Mesenchymal stem cell (in vitro differentiated cells and primary cell): ENCODE data around the gene SLC6A17. TPM values are rescaled to one million over a fixed set of nuclear protein-coding genes. Genes with fewer than 3 reads are reported as not detected.

Source experiments
- DNase-seq: peaks from one replicate; pipeline ENCODE4 v3.0.0-alpha.2; 2013
- H2AFZ ChIP-seq: one replicate; pipeline ENCODE4 v1.6.1; 2013; ENCODE audit warnings: low read depth, mild to moderate bottlenecking, control low read depth, inconsistent platforms, low read length, moderate library complexity
- H2AK5ac ChIP-seq: 2 replicates; pipeline ENCODE4 v1.6.1; 2013; ENCODE audit warnings: low read length, moderate library complexity, mild to moderate bottlenecking, inconsistent platforms; ENCODE audit not compliant: severe bottlenecking
- H2BK120ac ChIP-seq: one replicate; pipeline ENCODE4 v1.6.1; 2013; ENCODE audit warnings: low read depth, mild to moderate bottlenecking, inconsistent platforms, low read length, moderate library complexity
- H2BK12ac ChIP-seq, 2 experiments: one replicate each; pipeline ENCODE4 v1.6.1; 2013; ENCODE audit warnings: inconsistent platforms in 2 of 2, low read length in 2 of 2, mild to moderate bottlenecking in 2 of 2, moderate library complexity in 2 of 2, control low read depth in 1 of 2
- H2BK15ac ChIP-seq: one replicate; pipeline ENCODE4 v1.6.1; 2013; ENCODE audit warnings: mild to moderate bottlenecking, low read depth, inconsistent platforms; ENCODE audit not compliant: poor library complexity, severe bottlenecking
- H2BK5ac ChIP-seq: 2 replicates; pipeline ENCODE4 v1.6.1; 2013; ENCODE audit warnings: low read depth, mild to moderate bottlenecking, low read length, control low read depth, inconsistent platforms; ENCODE audit not compliant: poor library complexity, severe bottlenecking
- H3K14ac ChIP-seq, 2 experiments: one replicate each; pipeline ENCODE4 v1.6.1; 2013; ENCODE audit warnings: inconsistent platforms in 2 of 2, low read length in 2 of 2, control low read depth in 1 of 2, mild to moderate bottlenecking in 1 of 2, moderate library complexity in 1 of 2
- H3K18ac ChIP-seq, 2 experiments: one replicate each; pipeline ENCODE4 v1.6.1; 2013; ENCODE audit warnings: inconsistent platforms in 2 of 2, low read length in 2 of 2, control low read depth in 1 of 2, low read depth in 1 of 2, mild to moderate bottlenecking in 1 of 2
- H3K23ac ChIP-seq, 2 experiments: one replicate each; pipeline ENCODE4 v1.6.1; 2013; ENCODE audit warnings: inconsistent platforms in 2 of 2, low read length in 2 of 2, mild to moderate bottlenecking in 2 of 2, moderate library complexity in 2 of 2, control low read depth in 1 of 2
- H3K27ac ChIP-seq: 2 replicates; pipeline ENCODE4 v1.5.1; 2013; ENCODE audit warnings: mild to moderate bottlenecking, moderate library complexity, low read length, control low read depth, inconsistent platforms; ENCODE audit not compliant: poor library complexity, severe bottlenecking
- H3K27me3 ChIP-seq, 2 experiments: 2 replicates each; pipeline versions ENCODE4 v1.6.1 to v1.7.0; 2013; ENCODE audit warnings: low read length in 2 of 2, mild to moderate bottlenecking in 2 of 2, moderate library complexity in 2 of 2, control low read depth in 1 of 2, inconsistent platforms in 1 of 2; ENCODE audit not compliant: control insufficient read depth in 1 of 2, insufficient read depth in 1 of 2
- H3K36me3 ChIP-seq, 2 experiments: 2 replicates each; pipeline versions ENCODE4 v1.6.1 to v1.7.0; 2013; ENCODE audit warnings: low read length in 2 of 2, control low read depth in 1 of 2, inconsistent platforms in 1 of 2, low read depth in 1 of 2, mild to moderate bottlenecking in 1 of 2; ENCODE audit not compliant: insufficient read depth in 2 of 2, control insufficient read depth in 1 of 2
- H3K4ac ChIP-seq, 2 experiments: one replicate each; pipeline ENCODE4 v1.6.1; 2013; ENCODE audit warnings: inconsistent platforms in 2 of 2, low read length in 2 of 2, mild to moderate bottlenecking in 2 of 2, moderate library complexity in 2 of 2, control low read depth in 1 of 2, low read depth in 1 of 2
- H3K4me1 ChIP-seq: 2 replicates; pipeline ENCODE4 v1.6.1; 2013; ENCODE audit warnings: low read depth, low read length, control low read depth; ENCODE audit not compliant: control insufficient read depth, insufficient read depth
- H3K4me2 ChIP-seq: 2 replicates; pipeline ENCODE4 v1.6.1; 2013; ENCODE audit warnings: low read length, mild to moderate bottlenecking, inconsistent platforms; ENCODE audit not compliant: poor library complexity, severe bottlenecking
- H3K4me3 ChIP-seq, 2 experiments: 2 replicates each; pipeline versions ENCODE4 v1.5.1 to v1.7.0; 2013; ENCODE audit warnings: low read length in 2 of 2, mild to moderate bottlenecking in 2 of 2, control low read depth in 1 of 2, low read depth in 1 of 2; ENCODE audit not compliant: insufficient read depth in 1 of 2
- H3K79me1 ChIP-seq: replicated peaks from 2 replicates; pipeline ENCODE4 v1.6.1; 2013; ENCODE audit warnings: mild to moderate bottlenecking, control low read depth, low read length, inconsistent platforms; ENCODE audit not compliant: poor library complexity, severe bottlenecking
- H3K9ac ChIP-seq: 2 replicates; pipeline ENCODE4 v1.7.0; 2013; ENCODE audit warnings: mild to moderate bottlenecking, low read length, moderate library complexity
- H3K9me3 ChIP-seq: 2 replicates; pipeline ENCODE4 v1.7.0; 2013; ENCODE audit warnings: mild to moderate bottlenecking, low read length; ENCODE audit not compliant: control insufficient read depth
- H4K8ac ChIP-seq: one replicate; pipeline ENCODE4 v1.6.1; 2013; ENCODE audit warnings: inconsistent platforms, mild to moderate bottlenecking, low read length, moderate library complexity
- H4K91ac ChIP-seq: one replicate; pipeline ENCODE4 v1.6.1; 2013; ENCODE audit warnings: mild to moderate bottlenecking, low read length, inconsistent platforms
- WGBS: methylation state at CpG from one replicate; pipeline ENCODE4 v1.1.7; 2013; ENCODE audit warnings: mixed read lengths; 5-methylcytosine and 5-hydroxymethylcytosine counted together
- polyA plus RNA-seq, 2 experiments: library from polyadenylated mRNA; stranded (reverse); fragments of 200-250 nt; gene quantifications; one replicate each; pipeline ENCODE4 v1.2.3, GENCODE V29; 2013

SLC6A17 gene
- polyA plus RNA-seq (2013, experiment 1 of 2) = 0.04 TPM
- polyA plus RNA-seq (2013, experiment 2 of 2) = 0.04 TPM

DNA sequence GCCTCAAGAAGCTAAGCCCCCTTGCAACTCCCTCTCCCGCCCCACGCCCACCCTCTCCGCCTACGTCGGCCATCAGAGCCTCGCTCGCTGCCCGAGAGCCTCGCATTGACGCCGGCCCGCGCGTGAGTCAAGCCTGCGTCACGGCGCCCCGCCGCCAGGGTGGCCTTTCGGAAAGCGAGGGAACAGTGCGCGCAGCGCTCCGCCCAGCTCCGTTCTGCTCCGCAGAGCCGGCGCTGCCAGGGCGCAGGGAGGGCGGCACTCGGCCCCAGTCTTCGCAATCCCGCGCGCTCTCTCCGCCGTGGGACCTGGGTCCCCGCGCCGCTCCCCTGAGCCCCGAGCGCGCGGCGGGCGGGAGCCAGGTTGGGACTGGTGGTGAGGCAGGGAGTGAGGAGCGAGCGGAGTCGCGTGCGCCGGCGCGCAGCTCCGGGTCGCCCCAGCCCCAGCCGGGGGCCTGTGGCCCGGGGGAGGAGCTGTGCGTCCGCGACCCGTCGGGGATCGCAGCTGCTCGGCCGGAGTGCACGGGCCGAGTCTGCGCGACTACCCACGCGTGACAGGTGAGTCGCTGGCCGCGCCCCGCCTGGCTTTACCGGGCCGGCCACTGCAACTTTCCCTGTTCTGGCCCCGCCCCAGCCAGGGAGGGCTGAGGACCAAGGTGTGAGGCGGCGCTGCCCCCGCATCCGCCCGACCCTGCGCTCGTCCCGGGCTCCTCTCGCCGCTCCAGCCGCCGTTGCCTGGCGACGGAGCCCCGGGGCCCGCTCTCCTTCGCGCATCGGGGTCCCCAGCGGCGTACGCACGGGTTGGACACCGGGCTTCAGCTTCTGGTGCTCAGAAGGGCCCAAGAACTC lies at the start of gene SLC6A17:
Gene SLC6A17 (plus strand): TSS at position 165 of the 845 bp plus-strand sequence. CDS start 16,436 bp downstream, outside the sequence.
- H3K36me3 ChIP-seq = no peaks in the 10 kb centered on the region
- H4K91ac ChIP-seq = no peak within 1 kb of the TSS
- H3K4me3 ChIP-seq = peak within 1 kb of the TSS; percentile 34 to 71
- H3K79me1 ChIP-seq = no peaks in the 10 kb centered on the region
- H3K4me1 ChIP-seq = peaks cover 11% of the 10 kb centered on the region
- under 1% methylated on average over 74 of the region's 104 CpGs for WGBS
- H2BK12ac ChIP-seq = no peak within 1 kb of the TSS
- no peak within 1 kb of the TSS for H4K8ac ChIP-seq
- no peak within 1 kb of the TSS for H3K23ac ChIP-seq
- no peak within 1 kb of the TSS for H2BK15ac ChIP-seq
- H3K9ac ChIP-seq = peak within 1 kb of the TSS; percentile 34
- no peak within 1 kb of the TSS for H2BK5ac ChIP-seq
- H2AFZ ChIP-seq = no peak within 1 kb of the TSS
- H3K14ac ChIP-seq = no peak within 1 kb of the TSS
- H2BK120ac ChIP-seq = no peak within 1 kb of the TSS
- no peak within 1 kb of the TSS for H3K18ac ChIP-seq
- no peak within 1 kb of the TSS for H3K4ac ChIP-seq
- peak; percentile 30 for DNase-seq
- no peak within 1 kb of the TSS for H2AK5ac ChIP-seq
- H3K9me3 ChIP-seq = no peaks in the 10 kb centered on the region
- H3K27me3 ChIP-seq = peaks cover 63 to 84% of the 10 kb centered on the region in 2 experiments
- H3K4me2 ChIP-seq = peak within 1 kb of the TSS; percentile 68
- no peak within 1 kb of the TSS for H3K27ac ChIP-seq

GRCh38 chr1:110102081-110102480 lies 48.2 kb upstream of the SLC6A17 start:
- no peak overlapping the region for H2BK5ac ChIP-seq
- WGBS = 62% methylated on average over 5 of the region's 7 CpGs
- no peak overlapping the region for H2BK120ac ChIP-seq
- peaks cover 33 to 77% of the 10 kb centered on the region in 2 experiments for H3K27me3 ChIP-seq
- DNase-seq = no peak
- no peak overlapping the region for H2AFZ ChIP-seq
- no peak overlapping the region for H3K14ac ChIP-seq
- no peak overlapping the region for H4K8ac ChIP-seq
- H2BK15ac ChIP-seq = no peak overlapping the region
- no peaks in the 10 kb centered on the region for H3K9me3 ChIP-seq
- H3K27ac ChIP-seq = no peak overlapping the region
- H2AK5ac ChIP-seq = no peak overlapping the region
- no peaks in the 10 kb centered on the region for H3K36me3 ChIP-seq
- H3K79me1 ChIP-seq = no peaks in the 10 kb centered on the region
- H2BK12ac ChIP-seq = no peak overlapping the region
- H3K4me2 ChIP-seq = no peak overlapping the region
- no peak overlapping the region for H3K4me3 ChIP-seq
- no peak overlapping the region for H4K91ac ChIP-seq
- no peak overlapping the region for H3K9ac ChIP-seq
- H3K23ac ChIP-seq = no peak overlapping the region
- no peak overlapping the region for H3K18ac ChIP-seq
- no peaks in the 10 kb centered on the region for H3K4me1 ChIP-seq
- no peak overlapping the region for H3K4ac ChIP-seq

GRCh38 chr1:110106013-110106941 lies 44.0 kb upstream of the SLC6A17 start:
- no peaks in the 10 kb centered on the region for H3K79me1 ChIP-seq
- no peak overlapping the region for H3K18ac ChIP-seq
- no peaks in the 10 kb centered on the region for H3K36me3 ChIP-seq
- no peak overlapping the region for H4K91ac ChIP-seq
- H3K4me1 ChIP-seq = no peaks in the 10 kb centered on the region
- no peak overlapping the region for H3K4me3 ChIP-seq
- peak; percentile 70 for DNase-seq
- no peak overlapping the region for H3K27ac ChIP-seq
- H4K8ac ChIP-seq = no peak overlapping the region
- H2BK12ac ChIP-seq = no peak overlapping the region
- H3K4me2 ChIP-seq = no peak overlapping the region
- H2BK120ac ChIP-seq = no peak overlapping the region
- H2BK5ac ChIP-seq = no peak overlapping the region
- WGBS = 19% methylated on average over 8 of the region's 8 CpGs
- H3K23ac ChIP-seq = no peak overlapping the region
- no peak overlapping the region for H2BK15ac ChIP-seq
- H2AK5ac ChIP-seq = no peak overlapping the region
- peaks cover 15 to 73% of the 10 kb centered on the region in 2 experiments for H3K27me3 ChIP-seq
- H3K9ac ChIP-seq = no peak overlapping the region
- no peak overlapping the region for H2AFZ ChIP-seq
- no peak overlapping the region for H3K4ac ChIP-seq
- H3K14ac ChIP-seq = no peak overlapping the region
- no peaks in the 10 kb centered on the region for H3K9me3 ChIP-seq
